ENCODE data around the gene WNT9B. TPM values are rescaled to one million over a fixed set of nuclear protein-coding genes. Genes with fewer than 3 reads are reported as not detected.
A peak's percentile ranks its signal among the peaks of the same experiment; 100 is the strongest.

The WNT9B gene
- total RNA-seq (2014; rRNA removed) (not detected in 2 replicates), Bru-seq, nascent RNA (percentile 2 among the genes with signal in this experiment), BruChase-seq, experiment 1, labeled RNA remaining after a 6-hour chase (percentile 5 among the genes with signal in this experiment), BruChase-seq, experiment 2, labeled RNA remaining after a 2-hour chase (percentile 6 among the genes with signal in this experiment)
- long read RNA-seq = 0 reads

- Histone ChIP-seq H3K79me2 (ENCODE audit: low read length) (no peaks in the 10 kb centered on the region), H3K4me1 (ENCODE audit: insufficient read depth, low read length) (no peaks in the 10 kb centered on the region), H3K9ac (ENCODE audit: low read length) (no peak within 1 kb of the TSS), H3K4me2 (ENCODE audit: low read length) (no peak within 1 kb of the TSS), H3K27me3 (ENCODE audit: low read length) (peaks cover 31% of the 10 kb centered on the region), H3F3A (ENCODE audit: low read length, unreplicated experiment) (no peaks in the 10 kb centered on the region), H3K4me3 (ENCODE audit: low read length) (no peak within 1 kb of the TSS), H3K9me2 (replicated peaks; ENCODE audit: low read length) (no peaks in the 10 kb centered on the region), H2AFZ (ENCODE audit: low read length) (no peak within 1 kb of the TSS), H3K9me3 (ENCODE audit: low read length) (no peaks in the 10 kb centered on the region), H3K36me3 (ENCODE audit: low read depth, low read length) (no peaks in the 10 kb centered on the region), H4K20me1 (ENCODE audit: low read length) (no peaks in the 10 kb centered on the region), H3K27ac (ENCODE audit: low read length) (no peak within 1 kb of the TSS)
- intact Hi-C loops (cut with micrococcal nuclease) = no loop called here
- TF ChIP-seq EZH2 (IDR thresholded peaks at IDR 0.05; ENCODE audit: low read length, unreplicated experiment) (no peak), CTCF (conservative IDR thresholded peaks at IDR 0.05; ENCODE audit: low read depth, low read length) (no peak), EZH2phosphoT487 (IDR thresholded peaks at IDR 0.05; ENCODE audit: borderline replicate concordance, low read length) (no peak)
- ChIA-PET CTCF (interaction anchor here (0.7 kb wide), 1 partner anchor 26 kb away, joined by 3 read pairs; no protein-coding TSS in a partner anchor), POLR2A (ENCODE audit: unreplicated experiment) (no interaction called here)
- DNase-seq (no peak), ATAC-seq (peak; percentile 29; the same call in 1 of the 2 replicates)
- BruUV-seq (replicated peaks) = no TSS peak
These were observed at the start of gene WNT9B for GRCh38 chr17:46851029-46851741. WNT9B (plus strand) TSS chr17:46851583; CDS start chr17:46851639, 56 bp downstream.

- Histone ChIP-seq H3K9me2 (replicated peaks; ENCODE audit: low read length) (no peaks in the 10 kb centered on the region), H4K20me1 (ENCODE audit: low read length) (no peaks in the 10 kb centered on the region), H3K4me1 (ENCODE audit: insufficient read depth, low read length) (no peaks in the 10 kb centered on the region), H3K36me3 (ENCODE audit: low read depth, low read length) (no peaks in the 10 kb centered on the region), H3K9ac (ENCODE audit: low read length) (no peak overlapping the region), H3F3A (ENCODE audit: low read length, unreplicated experiment) (no peaks in the 10 kb centered on the region), H2AFZ (ENCODE audit: low read length) (no peak overlapping the region), H3K4me2 (ENCODE audit: low read length) (no peak overlapping the region), H3K79me2 (ENCODE audit: low read length) (no peaks in the 10 kb centered on the region), H3K27ac (ENCODE audit: low read length) (no peak overlapping the region), H3K4me3 (ENCODE audit: low read length) (no peak overlapping the region), H3K9me3 (ENCODE audit: low read length) (no peaks in the 10 kb centered on the region), H3K27me3 (ENCODE audit: low read length) (no peaks in the 10 kb centered on the region)
- no peak for TF ChIP-seq CTCF (conservative IDR thresholded peaks at IDR 0.05; ENCODE audit: low read depth, low read length)
- no peak for TF ChIP-seq EZH2 (IDR thresholded peaks at IDR 0.05; ENCODE audit: low read length, unreplicated experiment)
- no peak for TF ChIP-seq EZH2phosphoT487 (IDR thresholded peaks at IDR 0.05; ENCODE audit: borderline replicate concordance, low read length)
- BruUV-seq (replicated peaks) = no TSS peak
- ATAC-seq (no peak), DNase-seq (no peak)
- POLR2A ChIA-PET (ENCODE audit: unreplicated experiment) = no interaction called here
- CTCF ChIA-PET = no interaction called here
- intact Hi-C loops (cut with micrococcal nuclease) = no loop called here
These were observed 48.6 kb upstream of the WNT9B start for GRCh38 chr17:46802800-46803199.

- intact Hi-C loops (cut with micrococcal nuclease) = no loop called here
These were observed 47.8 kb upstream of the WNT9B start for GRCh38 chr17:46803544-46803943.

More at GRCh38 chr17:46803544-46803943, 47.8 kb upstream of the WNT9B start:
- Histone ChIP-seq H3K27me3 (ENCODE audit: low read length) (no peaks in the 10 kb centered on the region), H3K79me2 (ENCODE audit: low read length) (no peaks in the 10 kb centered on the region), H3K9ac (ENCODE audit: low read length) (no peak overlapping the region), H3F3A (ENCODE audit: low read length, unreplicated experiment) (no peaks in the 10 kb centered on the region), H4K20me1 (ENCODE audit: low read length) (no peaks in the 10 kb centered on the region), H3K4me3 (ENCODE audit: low read length) (no peak overlapping the region), H3K4me1 (ENCODE audit: insufficient read depth, low read length) (no peaks in the 10 kb centered on the region), H3K9me3 (ENCODE audit: low read length) (no peaks in the 10 kb centered on the region), H3K9me2 (replicated peaks; ENCODE audit: low read length) (no peaks in the 10 kb centered on the region), H3K36me3 (ENCODE audit: low read depth, low read length) (no peaks in the 10 kb centered on the region), H3K27ac (ENCODE audit: low read length) (no peak overlapping the region), H3K4me2 (ENCODE audit: low read length) (no peak overlapping the region), H2AFZ (ENCODE audit: low read length) (no peak overlapping the region)
- ATAC-seq = no peak
- ChIA-PET CTCF (no interaction called here), POLR2A (ENCODE audit: unreplicated experiment) (no interaction called here)
- no TSS peak for BruUV-seq (replicated peaks)
- TF ChIP-seq EZH2phosphoT487 (IDR thresholded peaks at IDR 0.05; ENCODE audit: borderline replicate concordance, low read length) = no peak
- no peak for TF ChIP-seq EZH2 (IDR thresholded peaks at IDR 0.05; ENCODE audit: low read length, unreplicated experiment)
- no peak for TF ChIP-seq CTCF (conservative IDR thresholded peaks at IDR 0.05; ENCODE audit: low read depth, low read length)
- no peak for DNase-seq
